ENCODE results near the gene ZNF334.

The ZNF334 gene

DNA sequence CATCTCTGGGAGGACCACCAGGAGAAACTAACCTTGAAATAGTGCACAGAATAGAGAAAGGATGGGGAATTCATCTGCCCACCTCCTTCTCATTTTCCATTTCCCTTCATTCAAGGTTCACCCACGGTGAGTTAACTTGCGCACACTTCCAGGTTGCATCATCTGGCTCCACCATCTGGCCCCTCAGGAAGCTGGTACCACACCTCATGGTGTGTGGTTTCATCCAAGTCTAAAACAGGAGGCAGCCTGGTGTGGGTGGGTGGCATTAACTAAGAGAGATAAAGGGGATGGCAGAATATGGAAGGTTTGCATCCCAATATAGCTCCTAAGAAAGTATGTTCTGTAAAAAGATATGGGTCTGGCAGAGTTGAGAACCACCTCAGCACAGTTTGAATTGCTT lies 3.8 kb downstream of the ZNF334 start:
- no peak overlapping the region for H3K4me3 ChIP-seq (ENCODE audit: low read length)
- H3K9me3 ChIP-seq (ENCODE audit: control insufficient read depth, low read depth, low read length): peaks cover 12% of the 10 kb centered on the region
- H3K27ac ChIP-seq (ENCODE audit: low read length): no peak overlapping the region

DNA sequence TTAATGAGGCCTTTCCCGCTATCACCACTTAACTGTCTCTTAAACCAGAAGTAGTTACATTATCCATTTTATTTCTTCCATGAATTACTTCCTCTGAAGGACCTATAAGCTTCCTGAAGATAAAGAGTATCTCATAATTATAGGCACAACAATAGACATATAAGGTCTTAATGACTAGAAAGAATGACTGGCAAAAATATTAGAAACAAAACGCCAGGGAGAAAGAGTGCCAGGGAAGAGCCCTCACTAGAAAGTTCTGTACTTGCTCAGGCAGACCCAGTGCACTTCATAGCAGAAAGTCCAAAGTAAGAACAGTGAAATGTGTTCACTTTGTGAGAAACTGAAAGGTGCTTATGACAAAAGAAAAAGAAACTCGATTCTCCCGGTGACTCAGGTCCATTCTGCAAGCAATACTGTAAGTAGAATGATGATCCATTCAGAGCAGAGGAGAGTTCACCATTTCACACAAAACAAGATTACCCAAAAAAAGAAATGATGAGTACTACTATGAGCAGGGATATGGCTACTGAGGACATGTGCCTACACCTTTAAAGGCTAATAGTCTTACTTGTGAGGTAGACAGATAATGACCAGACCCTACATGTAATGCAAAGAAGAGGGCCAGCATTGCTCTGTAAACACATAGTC lies 5.5 kb downstream of the ZNF334 start:
- Histone ChIP-seq H3K27me3 (ENCODE audit: control insufficient read depth, insufficient read depth, low read length) (no peaks in the 10 kb centered on the region), H3K27ac (ENCODE audit: low read length) (no peak overlapping the region), H3K4me1 (ENCODE audit: control insufficient read depth, low read depth, low read length) (no peaks in the 10 kb centered on the region), H3K9ac (ENCODE audit: low read length) (no peak overlapping the region), H3K4me3 (ENCODE audit: low read length) (no peak overlapping the region), H3K36me3 (ENCODE audit: control insufficient read depth, low read depth, low read length) (peaks cover 26% of the 10 kb centered on the region), H3K9me3 (ENCODE audit: control insufficient read depth, low read depth, low read length) (peaks cover 29% of the 10 kb centered on the region)

More for the DNA sequence above, 3.8 kb downstream of the ZNF334 start:
- Histone ChIP-seq H3K4me1 (ENCODE audit: control insufficient read depth, low read depth, low read length) (peaks cover 3% of the 10 kb centered on the region), H3K27me3 (ENCODE audit: control insufficient read depth, insufficient read depth, low read length) (no peaks in the 10 kb centered on the region), H3K36me3 (ENCODE audit: control insufficient read depth, low read depth, low read length) (peaks cover 9% of the 10 kb centered on the region), H3K9ac (ENCODE audit: low read length) (no peak overlapping the region)

DNA sequence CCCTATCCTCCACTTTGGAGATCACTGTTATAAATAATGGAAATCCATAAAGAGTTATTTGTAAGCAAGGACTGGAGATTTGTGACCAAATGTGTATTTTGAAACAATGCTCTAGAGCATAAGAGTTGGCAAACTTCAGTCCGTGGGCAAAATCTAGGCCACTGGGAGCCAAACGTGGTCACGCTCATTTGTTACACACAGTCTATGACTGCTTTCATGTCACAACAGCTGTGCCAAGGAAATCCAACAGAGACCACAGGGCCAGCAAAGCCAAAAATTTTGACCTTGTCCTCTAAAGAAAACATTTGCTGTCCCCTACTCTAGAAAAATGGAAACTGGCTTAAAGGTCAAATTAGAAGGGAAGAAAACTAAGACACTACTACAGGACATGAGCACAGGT lies 7.9 kb downstream of the ZNF334 start:
- H3K36me3 ChIP-seq (ENCODE audit: control insufficient read depth, low read depth, low read length): peaks cover 41% of the 10 kb centered on the region
- H3K9ac ChIP-seq (ENCODE audit: low read length): no peak overlapping the region
- H3K9me3 ChIP-seq (ENCODE audit: control insufficient read depth, low read depth, low read length): peaks cover 53% of the 10 kb centered on the region
- no peak overlapping the region for H3K4me3 ChIP-seq (ENCODE audit: low read length)
- no peaks in the 10 kb centered on the region for H3K4me1 ChIP-seq (ENCODE audit: control insufficient read depth, low read depth, low read length)
- no peaks in the 10 kb centered on the region for H3K27me3 ChIP-seq (ENCODE audit: control insufficient read depth, insufficient read depth, low read length)
- H3K27ac ChIP-seq (ENCODE audit: low read length): no peak overlapping the region

DNA sequence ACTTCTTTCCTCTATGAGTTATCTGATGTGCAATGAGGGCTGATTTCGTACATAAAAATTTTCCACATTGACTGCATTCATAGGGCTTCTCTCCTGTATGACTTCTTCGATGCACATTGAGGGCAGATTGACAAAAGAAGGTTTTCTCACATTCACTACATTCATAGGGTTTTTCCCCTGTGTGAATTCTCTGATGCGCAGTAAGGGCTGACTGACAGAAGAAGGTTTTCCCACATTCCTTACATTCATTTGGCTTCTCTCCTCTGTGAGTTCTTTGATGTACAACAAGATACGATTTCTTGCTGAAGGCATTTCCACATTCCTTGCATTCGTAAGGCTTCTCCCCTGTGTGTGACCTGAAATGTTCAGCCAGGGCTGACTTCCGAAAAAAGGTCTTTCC lies 11.4 kb downstream of the ZNF334 start:
- Histone ChIP-seq H3K27ac (ENCODE audit: low read length) (no peak overlapping the region), H3K36me3 (ENCODE audit: control insufficient read depth, low read depth, low read length) (peaks cover 47% of the 10 kb centered on the region), H3K4me3 (ENCODE audit: low read length) (no peak overlapping the region), H3K9ac (ENCODE audit: low read length) (no peak overlapping the region), H3K4me1 (ENCODE audit: control insufficient read depth, low read depth, low read length) (no peaks in the 10 kb centered on the region), H3K9me3 (ENCODE audit: control insufficient read depth, low read depth, low read length) (peaks cover 64% of the 10 kb centered on the region), H3K27me3 (ENCODE audit: control insufficient read depth, insufficient read depth, low read length) (no peaks in the 10 kb centered on the region)

DNA sequence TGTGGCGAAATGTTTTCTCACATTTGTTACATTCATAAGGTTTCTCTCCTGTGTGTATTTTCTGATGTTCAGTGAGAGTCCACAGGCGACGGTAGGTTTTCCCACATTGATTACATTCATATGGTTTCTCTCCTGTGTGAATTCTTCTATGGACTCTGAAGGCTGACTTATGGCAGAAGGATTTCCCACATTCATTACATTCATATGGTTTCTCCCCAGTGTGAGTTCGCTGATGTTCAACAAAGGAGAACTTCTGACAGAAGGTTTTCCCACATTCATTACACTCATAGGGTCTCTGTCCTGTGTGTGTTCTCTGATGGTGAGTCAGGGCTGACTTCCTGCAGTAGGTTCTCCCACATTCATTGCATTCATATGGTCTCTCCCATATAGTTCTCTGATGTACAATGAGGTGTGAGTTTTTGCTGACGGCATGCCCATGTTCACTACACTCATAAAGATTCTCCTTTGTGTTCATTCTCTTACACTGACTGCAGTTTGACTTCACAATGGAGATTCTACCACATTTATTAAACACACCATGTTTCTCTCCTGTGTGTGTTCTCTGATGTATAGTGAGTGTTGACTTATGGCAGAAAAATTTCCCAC lies 11.9 kb downstream of the ZNF334 start:
- peaks cover 52% of the 10 kb centered on the region for H3K36me3 ChIP-seq (ENCODE audit: control insufficient read depth, low read depth, low read length)
- no peaks in the 10 kb centered on the region for H3K4me1 ChIP-seq (ENCODE audit: control insufficient read depth, low read depth, low read length)
- H3K9ac ChIP-seq (ENCODE audit: low read length): no peak overlapping the region
- H3K27me3 ChIP-seq (ENCODE audit: control insufficient read depth, insufficient read depth, low read length): no peaks in the 10 kb centered on the region
- H3K4me3 ChIP-seq (ENCODE audit: low read length): no peak overlapping the region
- no peak overlapping the region for H3K27ac ChIP-seq (ENCODE audit: low read length)
- H3K9me3 ChIP-seq (ENCODE audit: control insufficient read depth, low read depth, low read length): peaks cover 64% of the 10 kb centered on the region

DNA sequence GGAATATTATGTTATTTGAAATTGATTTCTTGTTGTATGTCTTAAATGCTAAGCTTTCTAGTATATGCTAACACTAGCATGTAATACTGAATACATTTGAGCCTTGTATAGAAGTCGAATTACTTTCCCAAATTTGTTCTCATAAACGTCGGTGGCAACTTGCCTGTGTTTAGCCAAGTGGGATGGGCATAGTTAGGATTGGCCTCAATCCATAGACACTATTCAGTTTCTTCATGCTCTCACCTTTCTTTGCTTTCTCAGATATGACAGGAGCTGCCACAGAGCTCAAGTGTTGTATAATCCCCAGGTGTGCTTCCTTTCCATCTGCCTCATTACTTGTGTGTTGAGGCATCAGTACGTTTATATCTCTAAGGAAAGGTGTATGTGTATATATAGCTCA lies 19.3 kb downstream of the ZNF334 start:
- no peaks in the 10 kb centered on the region for H3K4me1 ChIP-seq (ENCODE audit: control insufficient read depth, low read depth, low read length)
- no peaks in the 10 kb centered on the region for H3K27me3 ChIP-seq (ENCODE audit: control insufficient read depth, insufficient read depth, low read length)
- no peaks in the 10 kb centered on the region for H3K9me3 ChIP-seq (ENCODE audit: control insufficient read depth, low read depth, low read length)
- H3K4me3 ChIP-seq (ENCODE audit: low read length): no peak overlapping the region
- H3K9ac ChIP-seq (ENCODE audit: low read length): no peak overlapping the region
- peaks cover 9% of the 10 kb centered on the region for H3K36me3 ChIP-seq (ENCODE audit: control insufficient read depth, low read depth, low read length)
- no peak overlapping the region for H3K27ac ChIP-seq (ENCODE audit: low read length)

DNA sequence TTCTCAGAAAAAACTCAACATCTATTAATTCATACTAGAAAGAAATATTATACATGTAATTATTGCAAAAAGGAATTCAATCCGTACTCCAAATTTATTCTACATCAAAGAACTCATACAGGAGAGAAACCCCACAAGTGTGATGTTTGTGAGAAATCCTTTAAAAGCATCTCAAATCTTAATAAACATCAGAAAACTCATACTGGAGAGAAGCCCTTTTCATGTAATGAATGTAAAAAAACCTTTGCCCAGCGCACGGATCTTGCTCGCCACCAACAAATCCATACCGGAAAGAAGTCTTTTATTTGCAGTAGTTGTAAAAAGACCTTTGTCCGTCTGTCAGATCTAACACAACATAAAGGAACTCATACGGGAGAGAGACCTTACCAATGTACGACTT lies 22.0 kb downstream of the ZNF334 start:
- Histone ChIP-seq H3K36me3 (ENCODE audit: control insufficient read depth, low read depth, low read length) (peaks cover 3% of the 10 kb centered on the region), H3K4me3 (ENCODE audit: low read length) (no peak overlapping the region), H3K9me3 (ENCODE audit: control insufficient read depth, low read depth, low read length) (no peaks in the 10 kb centered on the region), H3K27ac (ENCODE audit: low read length) (no peak overlapping the region), H3K9ac (ENCODE audit: low read length) (no peak overlapping the region), H3K27me3 (ENCODE audit: control insufficient read depth, insufficient read depth, low read length) (no peaks in the 10 kb centered on the region), H3K4me1 (ENCODE audit: control insufficient read depth, low read depth, low read length) (no peaks in the 10 kb centered on the region)

DNA sequence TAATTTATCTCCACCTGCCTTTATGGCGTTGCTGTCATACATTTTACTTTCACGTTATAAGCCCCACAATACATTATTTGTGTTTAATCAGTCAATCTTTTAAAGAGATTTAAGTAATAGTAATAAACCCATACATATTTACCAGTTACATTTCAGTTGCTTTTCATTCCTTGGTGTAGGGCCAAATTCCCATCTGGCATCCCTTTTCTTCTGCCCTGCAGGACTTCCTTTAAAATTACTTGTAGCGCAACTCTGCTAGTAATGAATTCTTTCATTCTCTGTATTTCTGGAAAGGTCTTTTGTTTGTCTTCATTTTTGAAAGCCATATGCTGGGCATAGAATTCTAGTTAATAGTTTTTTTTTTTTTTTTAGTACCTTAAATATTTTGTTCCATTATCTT lies 24.9 kb downstream of the ZNF334 start:
- no peak overlapping the region for H3K4me3 ChIP-seq (ENCODE audit: low read length)
- H3K27ac ChIP-seq (ENCODE audit: low read length): no peak overlapping the region
- no peak overlapping the region for H3K9ac ChIP-seq (ENCODE audit: low read length)
- no peaks in the 10 kb centered on the region for H3K4me1 ChIP-seq (ENCODE audit: control insufficient read depth, low read depth, low read length)
- no peaks in the 10 kb centered on the region for H3K9me3 ChIP-seq (ENCODE audit: control insufficient read depth, low read depth, low read length)
- H3K27me3 ChIP-seq (ENCODE audit: control insufficient read depth, insufficient read depth, low read length): no peaks in the 10 kb centered on the region
- H3K36me3 ChIP-seq (ENCODE audit: control insufficient read depth, low read depth, low read length): peaks cover 3% of the 10 kb centered on the region

DNA sequence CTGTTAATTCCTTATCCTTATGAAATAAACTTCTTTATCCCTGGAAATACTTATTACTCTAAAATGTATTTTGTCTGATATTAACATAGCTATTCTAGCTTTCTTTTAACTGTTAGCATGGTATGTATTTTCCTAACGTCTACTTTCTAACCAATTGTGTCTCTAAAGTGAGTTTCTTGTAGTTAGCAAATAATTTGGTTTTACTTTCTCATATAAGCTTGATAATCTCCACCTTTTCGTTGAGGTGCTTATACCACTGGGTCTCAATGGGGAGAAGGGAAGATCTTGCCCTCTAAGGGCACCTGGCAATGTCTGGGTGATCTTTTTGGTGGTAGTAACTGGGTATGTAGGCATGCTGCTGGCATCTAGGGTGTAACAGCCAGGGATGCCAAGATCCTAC lies 25.7 kb downstream of the ZNF334 start:
- Histone ChIP-seq H3K9me3 (ENCODE audit: control insufficient read depth, low read depth, low read length) (no peaks in the 10 kb centered on the region), H3K36me3 (ENCODE audit: control insufficient read depth, low read depth, low read length) (peaks cover 3% of the 10 kb centered on the region), H3K4me1 (ENCODE audit: control insufficient read depth, low read depth, low read length) (no peaks in the 10 kb centered on the region), H3K4me3 (ENCODE audit: low read length) (no peak overlapping the region), H3K27ac (ENCODE audit: low read length) (no peak overlapping the region), H3K27me3 (ENCODE audit: control insufficient read depth, insufficient read depth, low read length) (no peaks in the 10 kb centered on the region), H3K9ac (ENCODE audit: low read length) (no peak overlapping the region)

DNA sequence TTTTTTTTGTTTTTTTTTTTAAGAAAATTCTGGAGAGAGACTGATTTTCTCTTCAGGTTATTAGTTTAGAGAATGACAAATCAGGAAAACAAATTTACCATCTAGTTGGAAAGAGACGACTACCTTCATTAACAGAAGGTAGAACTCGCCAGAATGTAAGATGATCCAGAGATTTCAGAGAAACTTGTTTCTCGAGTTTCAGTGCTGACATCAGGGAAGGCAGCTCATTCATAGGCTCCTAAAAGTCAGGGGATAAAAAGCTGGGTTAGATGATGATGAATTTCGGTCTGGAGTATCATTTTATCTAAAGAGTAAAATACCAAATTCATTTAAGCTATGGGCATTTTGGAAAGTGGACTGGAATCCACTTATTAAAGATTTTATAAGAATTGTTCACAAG lies 27.9 kb downstream of the ZNF334 start:
- Histone ChIP-seq H3K9me3 (ENCODE audit: control insufficient read depth, low read depth, low read length) (no peaks in the 10 kb centered on the region), H3K27me3 (ENCODE audit: control insufficient read depth, insufficient read depth, low read length) (no peaks in the 10 kb centered on the region), H3K9ac (ENCODE audit: low read length) (no peak overlapping the region), H3K36me3 (ENCODE audit: control insufficient read depth, low read depth, low read length) (peaks cover 3% of the 10 kb centered on the region), H3K27ac (ENCODE audit: low read length) (no peak overlapping the region), H3K4me1 (ENCODE audit: control insufficient read depth, low read depth, low read length) (no peaks in the 10 kb centered on the region), H3K4me3 (ENCODE audit: low read length) (no peak overlapping the region)

DNA sequence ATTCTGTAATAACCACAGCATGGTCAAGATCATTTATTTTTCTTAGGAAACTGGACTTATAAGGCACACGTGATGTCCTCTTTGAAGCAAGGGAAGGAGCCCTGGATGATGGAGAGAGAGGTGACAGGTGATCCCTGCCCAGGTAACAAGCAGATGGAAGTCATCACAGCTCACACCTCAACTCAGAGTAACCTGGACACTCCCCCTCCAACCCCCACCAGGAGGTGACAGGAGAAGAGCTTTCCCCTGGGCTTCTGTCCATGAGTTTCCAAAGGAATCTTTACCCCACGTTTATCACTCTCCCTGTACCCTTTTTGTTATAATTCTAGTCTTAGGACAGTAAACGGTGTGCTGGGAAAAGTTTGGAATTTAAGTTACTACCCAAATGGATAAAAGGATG lies 28.4 kb downstream of the ZNF334 start:
- no peaks in the 10 kb centered on the region for H3K27me3 ChIP-seq (ENCODE audit: control insufficient read depth, insufficient read depth, low read length)
- no peak overlapping the region for H3K4me3 ChIP-seq (ENCODE audit: low read length)
- peaks cover 3% of the 10 kb centered on the region for H3K4me1 ChIP-seq (ENCODE audit: control insufficient read depth, low read depth, low read length)
- peaks cover 3% of the 10 kb centered on the region for H3K36me3 ChIP-seq (ENCODE audit: control insufficient read depth, low read depth, low read length)
- no peak overlapping the region for H3K27ac ChIP-seq (ENCODE audit: low read length)
- no peaks in the 10 kb centered on the region for H3K9me3 ChIP-seq (ENCODE audit: control insufficient read depth, low read depth, low read length)
- no peak overlapping the region for H3K9ac ChIP-seq (ENCODE audit: low read length)

DNA sequence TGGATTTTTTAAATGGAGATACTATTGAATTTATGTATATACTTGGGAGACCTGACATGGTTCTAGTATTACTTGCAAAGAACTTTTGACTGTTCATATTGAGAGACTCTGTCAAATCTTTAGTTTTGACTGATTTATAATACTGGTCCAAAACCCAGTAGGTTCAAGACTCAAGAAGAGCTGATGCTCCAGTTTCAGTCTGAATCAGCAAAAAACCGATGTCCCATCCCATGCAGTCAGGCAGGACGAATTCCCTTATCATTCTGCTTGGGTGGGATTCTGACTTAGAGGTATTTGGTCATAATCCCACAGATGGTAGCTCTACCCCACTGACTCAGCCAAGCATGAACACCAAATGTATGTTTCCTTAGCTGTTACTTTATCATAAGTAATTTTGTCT lies 29.5 kb downstream of the ZNF334 start:
- Histone ChIP-seq H3K4me3 (ENCODE audit: low read length) (no peak overlapping the region), H3K4me1 (ENCODE audit: control insufficient read depth, low read depth, low read length) (peaks cover 13% of the 10 kb centered on the region), H3K9me3 (ENCODE audit: control insufficient read depth, low read depth, low read length) (no peaks in the 10 kb centered on the region), H3K36me3 (ENCODE audit: control insufficient read depth, low read depth, low read length) (peaks cover 3% of the 10 kb centered on the region), H3K27ac (ENCODE audit: low read length) (no peak overlapping the region), H3K9ac (ENCODE audit: low read length) (no peak overlapping the region), H3K27me3 (ENCODE audit: control insufficient read depth, insufficient read depth, low read length) (no peaks in the 10 kb centered on the region)

Data from iPS-18a (cell line).